SIG-M5 (cell line): Measurements from ENCODE around the gene ST3GAL4.

ENCODE experiments used
- DNase-seq: peaks from one replicate; lab custom pipeline; 2025; lab: John Stamatoyannopoulos, UW

Gene ST3GAL4

DNA sequence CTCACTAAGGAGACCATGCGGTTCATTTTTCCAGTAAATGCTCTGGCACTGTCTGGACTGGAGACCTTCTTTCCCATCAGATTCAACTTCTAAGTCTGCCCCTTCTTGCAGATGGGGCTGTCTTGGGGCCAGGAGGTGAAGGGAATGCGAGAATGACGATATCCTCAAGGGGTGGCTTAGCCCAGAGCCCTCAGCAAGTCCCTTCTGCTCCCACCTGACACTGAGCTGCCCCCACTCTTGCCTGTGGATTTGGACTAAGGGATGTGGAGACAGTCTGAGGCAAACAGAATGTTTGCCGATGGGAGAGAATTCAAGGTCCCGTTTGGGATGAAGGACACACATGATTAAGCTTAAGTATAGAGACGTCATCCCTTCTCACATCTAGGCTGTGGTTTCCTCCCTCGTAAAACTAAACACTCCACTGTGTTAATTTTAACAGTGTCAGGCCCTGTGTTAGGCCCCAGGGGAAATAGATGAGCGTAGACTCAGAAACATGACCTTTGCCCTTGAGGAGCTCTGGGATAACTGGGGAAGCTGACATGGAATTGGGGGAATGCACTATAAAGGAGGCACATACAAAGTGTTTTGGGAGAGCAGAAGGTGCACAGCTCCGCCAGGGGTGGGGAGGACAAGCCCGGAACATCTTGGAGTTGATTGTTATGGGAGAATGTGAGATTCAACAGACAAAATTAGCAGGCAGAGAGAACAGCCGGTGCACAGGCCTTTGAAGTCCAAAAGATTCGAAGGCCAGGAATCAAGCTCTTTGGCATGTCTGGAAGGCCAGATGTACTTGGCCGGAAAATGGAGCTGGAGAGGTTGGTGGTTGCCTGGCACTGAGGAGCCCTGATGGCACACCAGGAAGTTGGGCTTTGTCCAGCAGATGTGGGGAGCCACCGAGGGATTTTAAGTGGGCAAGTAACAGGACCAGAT lies 71.6 kb downstream of the ST3GAL4 start:
- no peak for DNase-seq

DNA sequence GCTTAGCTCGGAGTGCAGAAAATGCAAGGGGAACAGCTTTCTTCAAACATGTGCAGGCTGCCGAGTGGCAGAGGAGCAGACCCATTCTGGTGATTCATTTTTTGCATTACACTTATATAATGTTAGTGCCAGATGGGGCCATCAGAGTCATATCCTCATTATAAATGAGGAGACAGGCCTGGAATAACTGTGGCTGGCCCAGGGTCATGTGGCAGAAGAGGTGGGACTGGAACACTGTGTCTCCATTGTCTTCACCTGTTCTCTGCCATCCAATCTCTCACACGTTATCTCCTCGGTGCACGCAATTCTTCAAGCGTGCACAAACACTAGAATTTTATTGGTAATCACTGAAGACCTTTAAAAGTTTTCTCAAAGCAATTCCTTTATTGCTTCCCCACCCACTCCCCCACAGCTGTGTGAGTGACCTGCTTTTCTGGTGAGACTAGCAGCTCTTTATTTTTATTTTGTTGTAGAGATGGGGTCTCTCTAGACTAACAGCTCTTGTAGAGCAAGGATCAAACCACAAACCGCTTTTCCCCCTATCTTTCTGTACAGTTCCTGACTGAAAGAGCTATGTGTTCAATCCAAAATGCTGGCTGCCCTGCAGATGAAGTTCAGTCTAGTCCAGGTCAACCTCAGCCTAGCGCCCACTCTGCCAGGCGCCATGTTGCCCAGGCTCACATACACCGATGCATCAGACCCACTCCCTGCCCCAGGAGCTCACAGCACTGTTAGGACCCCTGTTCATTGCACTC lies 75.3 kb downstream of the ST3GAL4 start:
- no peak for DNase-seq

DNA sequence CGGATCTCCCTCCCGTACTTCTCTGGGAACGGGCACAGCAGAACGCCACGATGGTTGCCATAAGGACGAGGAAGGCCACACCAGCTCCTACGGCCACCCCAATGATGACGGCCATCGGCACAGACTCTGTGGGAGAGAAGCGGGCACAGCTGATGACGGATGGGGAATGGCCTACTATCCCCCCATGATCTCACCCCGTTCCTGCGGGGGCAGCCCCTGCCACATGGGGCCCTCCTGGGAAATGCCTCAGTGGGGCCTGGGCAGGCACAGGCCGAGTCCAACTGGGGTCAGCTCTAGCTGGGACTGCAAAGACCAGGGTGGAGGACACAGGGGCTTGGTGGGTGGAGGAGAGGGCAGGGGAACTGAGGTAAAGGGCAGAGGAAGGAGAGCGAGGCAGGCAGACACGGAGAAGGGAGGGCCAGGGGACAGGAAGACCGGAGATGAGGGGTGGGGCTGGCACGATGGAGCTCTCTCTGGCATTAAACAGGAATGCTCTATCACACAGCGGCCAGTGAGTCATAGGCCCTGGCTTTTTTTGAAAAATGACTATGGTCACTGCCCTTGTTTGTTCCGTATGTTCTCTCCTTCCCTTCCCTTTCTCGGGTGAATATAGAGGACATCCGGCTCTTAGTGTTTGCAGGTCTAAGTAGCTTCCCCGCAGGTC lies 76.0 kb downstream of the ST3GAL4 start:
- DNase-seq: no peak

DNA sequence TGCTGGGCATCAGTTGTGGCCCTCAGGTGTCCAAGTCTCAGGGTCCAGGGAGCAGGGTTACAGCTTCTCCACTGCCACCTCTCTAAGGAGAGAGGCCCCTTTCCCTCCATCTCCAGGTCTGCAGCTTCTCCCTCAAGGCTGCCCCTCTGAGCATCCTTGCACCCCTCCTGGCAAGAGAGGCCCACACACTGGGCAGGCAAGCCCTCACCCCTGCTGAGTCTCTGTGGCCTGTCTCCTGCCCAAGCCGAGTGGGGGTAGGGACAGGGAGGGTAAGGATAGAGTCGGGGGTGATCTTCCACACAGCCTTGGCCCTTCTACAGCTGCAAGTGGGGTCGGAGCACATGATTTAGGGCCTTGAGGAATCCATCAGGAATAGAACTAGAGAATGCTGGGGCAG lies 76.6 kb downstream of the ST3GAL4 start:
- DNase-seq: no peak

DNA sequence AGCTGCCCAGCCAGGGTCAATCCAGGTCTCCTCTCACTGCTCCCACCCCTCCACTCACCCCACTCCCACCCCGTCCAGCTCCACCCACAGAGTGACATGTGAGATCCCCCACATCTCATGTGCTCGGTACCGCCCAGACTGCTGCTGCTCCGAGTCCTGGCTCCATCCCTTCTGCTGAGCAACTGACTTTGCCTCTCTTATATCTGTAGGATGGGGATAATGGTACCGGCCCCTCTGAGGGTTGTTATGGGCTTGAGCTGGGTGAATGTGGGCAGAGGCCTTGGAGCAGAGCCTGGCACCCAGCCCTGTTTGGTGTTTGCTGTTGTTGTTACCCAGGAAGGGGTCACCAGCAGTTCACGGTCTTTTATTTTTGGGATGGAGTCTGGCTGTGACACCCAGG lies 77.0 kb downstream of the ST3GAL4 start:
- DNase-seq: no peak

DNA sequence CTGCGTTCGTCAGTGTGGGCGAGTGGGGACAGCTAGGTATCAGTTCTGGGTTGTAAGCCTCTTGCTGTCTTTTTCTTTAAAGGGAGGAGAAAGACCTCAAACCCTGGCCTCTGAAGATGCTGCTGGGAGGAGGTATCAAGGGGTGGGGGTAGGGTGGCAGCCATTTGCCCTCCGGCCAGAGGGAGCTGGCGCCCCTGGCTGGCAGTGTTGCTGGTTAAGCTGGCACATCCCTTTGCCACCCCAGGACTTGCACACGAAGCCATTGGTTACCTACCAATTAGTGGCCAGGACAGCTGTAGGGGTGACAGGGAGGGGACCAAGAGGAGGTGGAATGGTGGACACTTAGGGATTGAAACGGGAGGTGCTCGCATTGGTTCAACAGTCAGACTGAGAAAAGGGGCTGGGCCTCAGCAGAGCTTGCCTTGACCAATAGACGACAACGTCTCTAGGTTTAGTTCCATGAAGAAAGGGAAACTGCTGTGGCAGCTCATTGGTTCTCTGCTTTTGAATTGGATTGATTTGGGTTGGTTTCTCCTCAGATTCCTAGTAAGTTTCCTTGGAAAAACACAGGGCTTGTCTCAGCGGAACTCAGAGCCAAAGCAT lies 77.9 kb downstream of the ST3GAL4 start:
- DNase-seq: no peak

DNA sequence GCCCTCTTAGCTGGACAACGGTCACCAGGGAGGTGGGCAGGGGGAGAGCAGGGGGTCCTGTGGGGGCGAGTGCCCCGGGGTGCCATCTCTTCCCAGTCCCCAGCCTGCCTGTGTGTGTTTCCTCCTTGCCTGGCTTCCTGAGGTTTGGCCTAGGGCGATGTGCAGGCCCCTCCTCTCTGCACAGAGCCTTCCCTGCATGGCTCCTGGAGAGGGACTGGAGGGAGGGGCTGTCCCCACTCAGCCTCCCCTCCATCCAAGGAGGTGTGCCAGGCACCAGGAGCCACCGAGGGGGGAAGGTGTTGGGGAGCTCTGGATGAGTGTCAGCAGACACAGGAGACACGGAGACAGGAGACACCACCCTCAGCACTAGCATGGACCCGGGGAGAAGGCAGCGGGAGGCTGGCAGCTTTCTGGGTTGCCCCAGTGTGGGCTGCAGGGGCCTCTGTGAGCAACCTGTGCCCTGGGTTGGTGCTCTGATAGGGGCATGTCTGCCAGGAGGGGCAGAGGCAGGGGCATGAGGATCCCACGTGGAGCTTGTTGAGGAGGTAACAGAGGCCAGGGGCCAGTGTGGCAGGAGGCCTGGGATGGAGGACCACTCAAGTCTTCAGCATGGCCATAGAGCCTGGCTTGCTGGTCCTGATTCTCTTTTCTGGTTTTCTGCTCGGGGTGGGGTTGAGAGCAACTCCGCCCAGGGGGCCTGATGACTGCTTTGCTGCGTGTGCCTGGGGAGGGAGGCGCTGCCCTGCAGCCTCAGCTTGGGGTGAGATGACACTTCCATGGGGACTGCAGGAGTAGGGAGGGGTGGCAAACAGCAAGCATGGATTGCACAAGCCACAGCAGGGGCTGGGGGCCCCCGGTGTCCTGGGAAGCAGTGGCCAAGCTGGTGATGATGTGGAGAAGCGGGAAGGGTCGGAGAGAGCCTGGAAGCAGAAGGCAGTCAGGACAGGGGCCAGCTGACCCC lies 78.8 kb downstream of the ST3GAL4 start:
- DNase-seq: no peak

DNA sequence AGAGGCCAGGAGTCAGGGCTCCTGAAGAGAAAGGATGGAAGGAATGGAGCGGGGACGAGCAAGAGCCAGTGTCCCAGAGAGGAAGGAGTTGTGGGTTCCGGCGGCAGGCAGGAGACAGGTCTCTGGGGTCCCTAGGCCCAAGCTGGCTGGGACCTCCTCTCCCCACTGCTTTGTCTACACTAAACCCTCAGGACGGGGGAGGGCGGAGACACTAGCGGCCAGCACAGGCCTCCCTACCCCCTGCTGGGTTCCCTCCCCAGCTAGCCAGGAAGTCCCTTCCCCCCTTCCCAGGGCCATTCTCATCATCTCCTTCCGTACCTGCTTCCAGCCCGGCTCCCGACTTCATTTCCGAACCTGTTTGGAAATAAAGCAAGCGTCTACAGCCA lies 79.5 kb downstream of the ST3GAL4 start:
- no peak for DNase-seq

DNA sequence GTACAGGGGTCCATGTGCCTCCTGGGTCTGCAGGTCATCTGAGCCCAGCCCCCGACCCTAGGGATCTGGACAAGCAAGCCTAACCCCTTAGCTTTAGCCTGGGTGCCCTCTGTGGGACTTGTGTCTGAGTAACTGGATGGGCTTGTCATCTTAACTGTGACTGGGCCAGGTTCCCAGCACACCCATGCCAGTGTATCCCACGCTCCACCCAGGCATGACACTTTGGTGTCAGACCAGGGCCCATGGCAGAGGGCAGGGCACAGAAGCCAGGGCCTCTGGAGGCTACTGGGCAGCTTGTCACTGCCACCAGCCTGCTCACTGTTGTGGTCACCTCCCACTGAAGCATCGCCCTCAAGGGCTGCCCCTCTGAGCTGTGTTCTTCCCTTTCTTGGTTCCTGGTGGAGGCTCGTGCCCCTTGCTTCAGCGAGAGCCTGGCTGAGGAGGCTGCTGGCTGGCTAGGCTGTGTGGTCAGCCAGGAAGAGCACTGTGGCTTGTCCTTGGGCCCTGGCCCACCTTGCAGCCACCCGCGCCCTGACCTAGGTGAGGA lies 80.8 kb downstream of the ST3GAL4 start:
- DNase-seq: no peak

DNA sequence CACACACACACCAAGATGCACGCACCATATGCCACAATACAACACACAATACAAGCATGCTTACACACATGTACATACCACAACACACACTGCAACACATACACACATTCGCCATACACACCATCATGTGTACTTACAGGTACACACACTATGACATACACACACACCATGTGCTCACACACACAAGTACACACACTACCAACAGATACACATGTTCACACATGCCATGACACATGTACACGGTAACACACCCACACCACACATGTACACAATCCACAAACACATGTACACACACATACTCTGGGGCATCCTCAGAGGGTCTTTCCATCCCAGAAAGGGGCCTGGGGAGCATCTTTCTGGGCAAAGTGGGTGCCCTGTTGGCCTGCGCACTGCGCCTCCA lies 82.2 kb downstream of the ST3GAL4 start:
- DNase-seq: no peak

DNA sequence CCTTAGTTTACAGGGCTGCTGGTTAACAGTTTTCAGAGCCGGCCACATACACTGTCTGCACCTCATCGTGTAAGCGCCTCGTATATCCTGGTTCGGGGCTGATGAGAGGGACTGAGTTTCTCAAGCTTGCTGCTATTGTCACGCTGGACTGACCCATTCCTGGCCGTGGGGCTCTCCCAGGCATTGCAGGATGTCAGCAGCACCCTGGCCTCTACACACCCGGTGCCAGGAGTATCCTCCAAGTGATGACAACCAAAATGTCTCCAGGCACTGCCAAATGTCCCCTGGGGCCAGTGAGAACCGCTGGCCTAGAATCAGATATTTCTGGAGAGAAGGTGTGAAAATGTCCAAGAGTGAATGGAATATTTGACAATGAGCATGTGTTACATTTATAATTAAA lies 82.8 kb downstream of the ST3GAL4 start:
- no peak for DNase-seq

DNA sequence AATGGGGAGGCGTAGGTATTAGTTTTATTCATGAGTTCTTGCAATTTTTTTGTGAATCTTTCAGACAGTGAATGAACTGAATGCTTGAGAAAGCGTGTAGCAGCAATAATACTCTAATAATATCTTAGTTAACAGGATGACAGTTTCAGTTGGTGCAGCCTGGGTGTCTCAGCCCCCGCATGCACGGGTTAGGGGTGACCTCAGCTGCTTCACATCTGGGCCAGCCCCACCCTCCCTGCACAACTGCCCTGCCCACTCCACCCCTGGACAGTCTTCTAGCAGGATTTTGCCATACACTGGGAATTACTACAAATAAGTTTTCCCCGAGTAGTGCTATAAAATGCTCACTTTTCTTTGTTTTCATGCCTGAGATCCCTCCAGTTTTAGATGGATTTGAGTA lies 83.2 kb downstream of the ST3GAL4 start:
- DNase-seq: no peak

DNA sequence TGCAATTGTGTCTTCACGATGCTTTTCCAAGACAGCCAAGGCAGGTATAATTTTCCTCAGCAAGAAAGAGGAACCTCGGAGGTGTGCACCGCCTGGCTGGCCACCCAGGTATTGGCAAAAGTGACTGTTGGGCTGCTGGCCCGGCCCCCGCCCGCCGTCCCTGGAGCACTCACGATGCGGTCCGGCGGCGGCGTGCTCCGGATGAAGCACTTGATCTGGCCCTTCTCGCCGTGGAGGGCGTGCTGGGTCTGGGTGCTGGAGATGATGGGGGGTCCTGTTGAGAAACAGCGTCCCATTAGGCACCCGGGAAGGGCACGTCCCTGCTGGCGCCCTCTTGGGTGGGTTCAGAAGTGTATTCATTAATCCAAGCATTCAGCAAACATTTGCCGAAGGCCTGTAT lies 84.8 kb downstream of the ST3GAL4 start:
- no peak for DNase-seq

DNA sequence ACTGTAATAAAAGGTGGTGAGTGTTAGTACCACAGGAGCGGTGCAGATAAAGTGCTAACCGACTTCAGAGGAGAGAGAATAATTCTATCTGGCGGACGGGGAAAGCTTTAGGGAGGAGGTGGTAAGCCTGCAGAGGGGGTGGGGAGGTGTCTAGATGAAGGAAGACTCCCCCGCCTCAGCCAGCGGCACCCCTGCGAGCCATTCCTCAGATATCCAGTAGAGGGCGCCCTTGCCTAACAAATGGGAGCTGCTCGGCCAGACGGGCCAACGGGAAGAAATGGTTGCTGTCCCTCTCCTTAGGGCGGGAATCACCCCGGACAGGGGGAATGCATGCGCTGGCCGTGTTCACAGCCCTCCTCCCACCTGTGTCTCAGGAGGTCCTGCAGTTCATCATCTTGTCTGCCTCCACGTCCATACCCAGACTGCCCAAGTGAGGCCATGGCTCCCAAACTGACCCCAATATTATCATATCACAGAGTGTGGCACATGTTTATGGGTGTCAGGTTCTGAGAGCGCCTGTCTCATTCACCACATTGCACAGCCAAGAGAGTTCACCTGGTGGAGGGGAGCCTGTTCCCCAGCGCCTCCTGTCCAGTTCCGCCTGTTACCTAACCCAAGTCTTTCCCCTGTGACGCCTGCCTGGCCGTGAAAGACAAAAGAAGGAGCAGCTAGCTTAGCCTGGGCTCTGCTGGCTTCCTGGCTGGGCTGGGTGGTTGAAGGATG lies 85.5 kb downstream of the ST3GAL4 start:
- DNase-seq: no peak

DNA sequence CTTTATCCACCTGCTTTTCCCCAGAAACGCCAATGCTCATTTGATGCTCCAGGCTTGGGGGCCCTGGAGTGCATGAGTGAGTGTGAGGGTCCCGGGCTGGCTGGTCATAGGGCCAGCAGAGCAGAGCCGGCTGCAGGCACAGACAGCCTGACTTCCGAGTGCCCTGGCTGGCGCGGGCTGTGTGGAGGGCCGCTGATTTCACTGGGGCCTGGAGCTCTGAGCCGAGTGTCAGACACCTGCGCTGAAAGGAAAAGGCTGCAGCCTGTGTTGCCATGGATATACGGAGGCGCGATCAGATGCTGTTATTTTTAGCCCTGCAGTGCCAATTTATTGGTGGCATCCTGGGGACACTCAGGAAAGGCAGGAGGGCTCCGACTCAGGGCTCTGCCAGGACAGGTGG lies 87.6 kb downstream of the ST3GAL4 start:
- DNase-seq: no peak

DNA sequence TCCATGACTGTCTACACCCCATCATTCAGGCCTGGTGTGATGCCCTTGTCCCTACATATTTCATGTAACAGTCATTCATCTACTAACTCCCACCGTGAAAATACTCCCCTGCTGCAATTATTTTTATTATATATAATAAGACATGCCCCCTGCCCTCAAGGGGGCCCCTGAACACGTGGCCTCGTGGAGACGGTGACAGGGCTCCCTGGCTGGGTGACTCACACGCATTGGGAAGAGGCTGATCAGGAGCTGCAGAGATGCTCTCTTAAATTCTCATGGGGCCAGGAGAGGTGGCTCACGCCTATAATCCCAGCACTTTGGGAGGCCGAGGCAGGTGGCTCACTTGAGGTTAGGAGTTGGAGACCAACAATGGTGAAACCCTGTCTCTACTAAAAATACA lies 88.6 kb downstream of the ST3GAL4 start:
- no peak for DNase-seq

DNA sequence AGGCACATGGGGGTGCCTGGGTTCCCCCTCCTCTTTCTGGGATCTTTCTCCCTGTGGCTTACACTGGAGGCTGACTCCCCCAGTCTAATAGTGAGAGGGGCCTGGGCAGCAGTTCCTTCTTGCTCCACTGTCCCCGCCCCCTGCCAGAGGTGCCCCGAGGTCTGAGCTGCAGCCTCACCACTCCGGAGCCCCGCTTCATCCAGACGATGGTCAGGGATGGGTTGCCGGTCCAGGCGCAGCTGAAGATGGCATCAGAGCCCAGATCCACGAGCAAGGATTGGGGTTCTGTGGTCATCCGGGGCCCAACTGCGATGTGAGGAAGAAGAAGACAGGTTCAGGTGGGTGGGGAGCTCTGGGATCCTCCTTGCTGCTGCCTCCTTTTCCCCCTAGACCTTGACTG lies 91.1 kb downstream of the ST3GAL4 start:
- DNase-seq: no peak

DNA sequence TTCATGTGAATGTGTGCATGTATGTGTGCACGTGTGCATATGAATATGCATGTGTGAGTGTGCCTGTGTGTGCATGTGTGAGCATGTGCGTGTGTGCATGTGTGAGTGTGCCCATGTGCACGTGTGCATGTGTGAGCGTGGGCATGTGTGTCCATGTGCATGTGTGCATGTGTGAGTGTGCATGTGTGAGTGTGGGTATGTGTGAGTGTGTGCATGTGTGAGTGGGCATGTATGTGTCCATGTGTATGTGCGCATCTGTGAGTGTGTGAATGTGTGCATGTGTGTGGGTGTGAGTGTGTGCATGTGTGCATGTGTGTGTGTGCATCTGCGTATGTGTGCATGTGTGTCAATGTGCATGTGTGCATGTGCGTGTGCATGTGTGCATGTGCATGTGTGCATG lies 94.7 kb downstream of the ST3GAL4 start:
- no peak for DNase-seq

DNA sequence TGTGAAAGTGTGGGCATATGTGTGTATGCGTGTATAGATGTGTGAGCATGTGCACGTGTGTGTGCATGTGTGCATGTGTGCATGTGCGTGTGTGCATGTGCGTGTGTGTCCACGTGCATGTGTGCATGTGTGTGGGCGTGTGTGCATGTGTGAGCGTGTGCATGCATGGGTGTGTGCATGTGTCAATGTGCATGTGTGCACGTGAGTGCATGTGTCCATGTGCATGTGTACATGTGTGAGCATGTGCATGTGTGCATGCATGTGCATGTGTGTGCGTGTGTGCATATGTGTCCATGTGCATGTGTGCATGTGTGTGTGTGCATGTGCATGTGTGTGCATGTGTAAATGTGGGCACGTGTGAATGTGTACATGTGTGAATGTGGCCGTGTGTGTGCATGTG lies 95.3 kb downstream of the ST3GAL4 start:
- DNase-seq: no peak

DNA sequence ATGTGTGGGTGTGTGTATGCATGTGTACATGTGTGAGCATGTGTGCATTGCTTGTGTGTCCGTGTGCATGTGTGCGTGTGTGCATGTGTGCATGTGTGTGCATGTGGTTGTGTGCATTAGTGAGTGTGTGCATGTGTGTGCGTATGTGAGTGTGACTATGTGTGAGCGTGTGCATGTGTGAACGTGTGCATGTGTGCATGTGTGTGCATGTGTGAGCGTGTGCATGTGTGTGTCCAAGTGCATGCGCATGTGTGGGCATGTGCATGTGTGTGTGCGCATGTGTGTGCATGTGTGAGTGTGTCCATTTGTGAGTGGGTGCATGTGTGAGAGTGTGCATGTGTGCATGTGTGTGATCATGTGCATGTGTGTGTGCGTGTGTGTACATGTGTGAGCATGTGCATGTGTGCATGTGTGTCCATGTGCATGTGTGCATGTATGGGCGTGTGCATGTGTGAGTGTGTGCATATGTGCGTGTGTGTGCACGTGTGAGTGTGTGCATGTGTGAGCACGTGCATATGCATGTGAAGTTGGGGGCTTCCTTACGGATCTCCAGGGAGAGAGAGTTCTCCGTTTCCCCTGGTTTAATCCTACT lies 95.8 kb downstream of the ST3GAL4 start:
- DNase-seq: no peak
